SK-N-SH (cell line): Measurements from ENCODE around the gene RBM20. TPM values are rescaled to one million over a fixed set of nuclear protein-coding genes. Genes with fewer than 3 reads are reported as not detected.
"Not testable (repeated sequence)": the region's sequence is repeated elsewhere in the genome, so short reads cannot be mapped to it uniquely, and the experiment has no call there.

ENCODE experiments used
- CTCF ChIA-PET: fragments of 300-600, 350-600 bp; formaldehyde crosslinking; extraction: SDS; loops from one replicate; lab custom pipeline; 2021; lab: Yijun Ruan, JAX
- POLR2A ChIA-PET: fragments of 350-600 bp; sonication (Branson Sonifier 250); formaldehyde crosslinking; extraction: SDS; loops from one replicate; lab custom pipeline; 2020; ENCODE audit warnings: antibody characterized with exemption, inconsistent platforms; lab: Yijun Ruan, JAX
- DNase-seq: peaks from one replicate; pipeline ENCODE4 v3.0.0; 2012
- H2AFZ ChIP-seq: fragments of 200-600 bp; sonication (generic); 2 replicates; pipeline ENCODE4 v1.8.1; 2016; ENCODE audit warnings: antibody characterized with exemption, mild to moderate bottlenecking, low read depth
- H3F3A ChIP-seq: fragments of 200-600 bp; sonication (generic); replicated peaks from 2 replicates; pipeline ENCODE3; 2016; ENCODE audit warnings: antibody characterized with exemption, mild to moderate bottlenecking; ENCODE audit not compliant: insufficient read depth
- H3K27ac ChIP-seq, 2 experiments: fragments of 200-500 bp in 1 of 2; fragments of 200-600 bp in 1 of 2; sonication (Bioruptor generic) in 1 of 2; sonication (generic), shearing (Covaris generic) in 1 of 2; 2 replicates each; pipeline versions ENCODE4 v1.5.1 to v1.6.1; 2014 to 2016; ENCODE audit warnings: low read depth in 2 of 2, inconsistent platforms in 1 of 2, low read length in 1 of 2, mild to moderate bottlenecking in 1 of 2, mixed read lengths in 1 of 2
- H3K27me3 ChIP-seq: fragments of 200-600 bp; sonication (generic), shearing (Covaris generic); 2 replicates; pipeline ENCODE4 v1.6.1; 2016; ENCODE audit warnings: mixed run types; ENCODE audit not compliant: insufficient read depth
- H3K36me3 ChIP-seq, 2 experiments: fragments of 200-500 bp in 1 of 2; fragments of 200-600 bp in 1 of 2; sonication (Bioruptor generic) in 1 of 2; sonication (generic) in 1 of 2; replicated peaks in 1 of 2; 2 replicates each; pipeline versions ENCODE3 to v1.5.1; 2014 to 2016; ENCODE audit warnings: low read length in 1 of 2, mild to moderate bottlenecking in 1 of 2; ENCODE audit not compliant: insufficient read depth in 2 of 2, control insufficient read depth in 1 of 2
- H3K4me1 ChIP-seq, 2 experiments: fragments of 200-500 bp in 1 of 2; fragments of 200-600 bp in 1 of 2; sonication (Bioruptor generic) in 1 of 2; sonication (generic), shearing (Covaris generic) in 1 of 2; 2 replicates each; pipeline versions ENCODE4 v1.5.1 to v1.6.1; 2014 to 2016; ENCODE audit warnings: low read depth in 1 of 2, low read length in 1 of 2, mixed run types in 1 of 2; ENCODE audit not compliant: insufficient read depth in 2 of 2, control insufficient read depth in 1 of 2
- H3K4me2 ChIP-seq: fragments of 200-600 bp; sonication (generic), shearing (Covaris generic); 2 replicates; pipeline ENCODE4 v1.6.1; 2017; ENCODE audit warnings: mixed run types
- H3K4me3 ChIP-seq, 2 experiments: fragments of 200-500 bp in 1 of 2; fragments of 200-600 bp in 1 of 2; sonication (Bioruptor generic) in 1 of 2; sonication (generic), shearing (Covaris generic) in 1 of 2; 2 replicates each; pipeline versions ENCODE4 v1.5.1 to v1.8.1; 2014 to 2016; ENCODE audit warnings: low read depth in 2 of 2, inconsistent platforms in 1 of 2, low read length in 1 of 2, mild to moderate bottlenecking in 1 of 2, mixed read lengths in 1 of 2, moderate library complexity in 1 of 2
- H3K79me2 ChIP-seq: fragments of 200-600 bp; sonication (generic); 2 replicates; pipeline ENCODE4 v1.8.1; 2017; ENCODE audit warnings: mild to moderate bottlenecking; ENCODE audit not compliant: insufficient read depth
- H3K9ac ChIP-seq: fragments of 200-600 bp; sonication (generic); 2 replicates; pipeline ENCODE4 v1.6.1; 2017; ENCODE audit warnings: mixed run types
- H3K9me2 ChIP-seq: fragments of 200-600 bp; sonication (generic); 2 replicates; pipeline ENCODE4 v1.6.1; 2017; ENCODE audit warnings: mixed run types
- H3K9me3 ChIP-seq: fragments of 200-600 bp; sonication (generic); 2 replicates; pipeline ENCODE4 v1.6.1; 2017; ENCODE audit warnings: mixed run types, mild to moderate bottlenecking, moderate library complexity
- H4K20me1 ChIP-seq: fragments of 200-600 bp; sonication (generic); 2 replicates; pipeline ENCODE4 v1.6.1; 2017; ENCODE audit warnings: mild to moderate bottlenecking, mixed run types; ENCODE audit not compliant: insufficient read depth
- ELF1 ChIP-seq: IDR thresholded peaks from 2 replicates; pipeline ENCODE4 v1.4.0; 2012
- FOXJ3 ChIP-seq: sonication (generic); formaldehyde crosslinking; IDR thresholded peaks from 2 replicates; pipeline ENCODE4 v1.5.1; 2020; ENCODE audit warnings: mild to moderate bottlenecking, missing genetic modification reagents
- FOXM1 ChIP-seq: IDR thresholded peaks from 2 replicates; pipeline ENCODE4 v1.4.0; 2012; ENCODE audit warnings: low read depth, mild to moderate bottlenecking
- IRF3 ChIP-seq: fragments of 150-350 bp; IDR thresholded peaks from 2 replicates; pipeline ENCODE4 v1.6.1; 2016; ENCODE audit warnings: mild to moderate bottlenecking, low read depth, low read length
- RCOR1 ChIP-seq: fragments of 150-350 bp; IDR thresholded peaks from 2 replicates; pipeline ENCODE4 v1.6.1; 2017; ENCODE audit warnings: antibody characterized with exemption, low read length
- RFX5 ChIP-seq: IDR thresholded peaks from 2 replicates; pipeline ENCODE4 v1.6.1; 2012; ENCODE audit warnings: mild to moderate bottlenecking, improper control_type of control experiment, low read length
- USF2 ChIP-seq: fragments of 150-350 bp; IDR thresholded peaks from 2 replicates; pipeline ENCODE4 v1.6.1; 2017; ENCODE audit warnings: antibody characterized with exemption, low read length, low read depth, borderline replicate concordance
- WGBS: methylation state at CpG from one replicate; pipeline ENCODE4 v1.1.6; 2017; ENCODE audit warnings: low lambda C conversion rate; 5-methylcytosine and 5-hydroxymethylcytosine counted together
- polyA plus RNA-seq, 3 experiments: library from polyadenylated mRNA; depleted of rRNA; stranded (reverse); fragments of >200 nt; gene quantifications; 2 replicates each; pipeline ENCODE4 v1.2.3, GENCODE V29; 2012

RBM20 gene
- polyA plus RNA-seq, 1 of the 3 experiments (the other 2 are of a cell fraction) = 0.64 TPM

- Histone ChIP-seq H3K9me2 (no peaks in the 10 kb centered on the region), H3K9me3 (no peaks in the 10 kb centered on the region), H3K27ac (no peak overlapping the region), H3K4me3 (no peak overlapping the region), H2AFZ (no peak overlapping the region), H3K4me1 (peaks cover 0 to 18% of the 10 kb centered on the region in 2 experiments; a peak in 1 of 4 replicates), H3F3A (no peaks in the 10 kb centered on the region), H4K20me1 (no peaks in the 10 kb centered on the region), H3K36me3 (no peaks in the 10 kb centered on the region), H3K79me2 (no peaks in the 10 kb centered on the region), H3K27me3 (no peaks in the 10 kb centered on the region), H3K9ac (no peak overlapping the region), H3K4me2 (no peak overlapping the region)
- no peak for DNase-seq
- 86% methylated on average over 4 of the region's 4 CpGs for WGBS
- POLR2A ChIA-PET = no interaction called here
- CTCF ChIA-PET = interaction anchor here (0.9 kb wide), 1 partner anchor 44 kb away, joined by 3 read pairs; no protein-coding TSS in a partner anchor
- TF ChIP-seq FOXM1 (no peak), RFX5 (no peak), ELF1 (no peak), FOXJ3 (CRISPR knock-in tag) (no peak), RCOR1 (no peak)
Measured at GRCh38 chr10:110724937-110725336, 80.8 kb downstream of the RBM20 start.

- TF ChIP-seq USF2 = no peak
- TF ChIP-seq IRF3 = no peak
- Histone ChIP-seq H3F3A (no peaks in the 10 kb centered on the region), H3K9me3 (no peaks in the 10 kb centered on the region), H3K27me3 (no peaks in the 10 kb centered on the region), H3K9ac (no peak overlapping the region), H2AFZ (no peak overlapping the region), H3K4me1 (peaks cover 0 to 18% of the 10 kb centered on the region in 2 experiments; a peak in 1 of 4 replicates), H3K4me3 (no peak overlapping the region), H3K27ac (no peak overlapping the region), H3K79me2 (no peaks in the 10 kb centered on the region), H3K36me3 (no peaks in the 10 kb centered on the region), H3K4me2 (no peak overlapping the region), H3K9me2 (no peaks in the 10 kb centered on the region), H4K20me1 (no peaks in the 10 kb centered on the region)
- DNase-seq = no peak
- 78% methylated on average over 6 of the region's 10 CpGs for WGBS
- ChIA-PET POLR2A (no interaction called here), CTCF (no interaction called here)
Measured at GRCh38 chr10:110725801-110726630, 81.9 kb downstream of the RBM20 start.

- H4K20me1 ChIP-seq, H3K4me1 ChIP-seq, H3K9me3 ChIP-seq, H3K36me3 ChIP-seq, H3K27me3 ChIP-seq, H3K4me3 ChIP-seq, POLR2A ChIA-PET, CTCF ChIA-PET, H3F3A ChIP-seq, H2AFZ ChIP-seq, H3K9ac ChIP-seq, H3K79me2 ChIP-seq, H3K4me2 ChIP-seq, DNase-seq, H3K9me2 ChIP-seq, H3K27ac ChIP-seq: not testable (repeated sequence)
- WGBS = 86% methylated on average over 2 of the region's 2 CpGs
Measured at GRCh38 chr10:110727785-110728184, 83.6 kb downstream of the RBM20 start.
